ENCODE data around the gene SLC39A1. TPM values are rescaled to one million over a fixed set of nuclear protein-coding genes. Genes with fewer than 3 reads are reported as not detected.
A peak's percentile ranks its signal among the peaks of the same experiment; 100 is the strongest.

SLC39A1 gene
- total and polyA plus RNA-seq, 2 donors (not counting 3 experiments of a cell fraction or from before 2014, with no cell fraction given) = 75.8 to 98.0 TPM

DNA sequence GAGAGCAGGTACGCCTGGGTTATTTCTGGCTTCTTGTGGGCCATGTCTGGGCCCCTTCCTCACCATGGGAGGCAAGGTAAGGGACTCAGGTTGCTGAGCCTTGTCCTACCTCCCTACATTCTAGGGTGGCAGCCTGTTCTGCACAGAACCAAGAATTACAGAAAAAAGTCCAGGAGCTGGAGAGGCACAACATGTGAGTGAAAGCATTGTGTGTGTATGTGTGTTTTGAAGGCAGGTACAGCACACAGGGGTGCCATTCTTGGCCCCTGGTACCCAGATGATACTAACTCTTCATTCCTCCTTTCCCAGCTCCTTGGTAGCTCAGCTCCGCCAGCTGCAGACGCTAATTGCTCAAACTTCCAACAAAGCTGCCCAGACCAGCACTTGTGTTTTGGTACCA, 9.7 kb upstream of the SLC39A1 start:
- Histone ChIP-seq H2AFZ (ENCODE audit: low read depth, low read length) (no peak overlapping the region), H3K4me3 (replicated peaks in 1 of 3; ENCODE audit: insufficient read depth in 1 of 3, low read depth in 1 of 3, low read length in 3 of 3) (no peak overlapping the region), H3K79me2 (ENCODE audit: control insufficient read depth, insufficient read depth, low read length) (peaks cover 16% of the 10 kb centered on the region), H3K4me1 (ENCODE audit: control insufficient read depth, extremely low read depth, insufficient read depth, low read length) (peaks cover 14% of the 10 kb centered on the region), H3K9ac (replicated peaks; ENCODE audit: extremely low read depth, insufficient read depth, low read length) (no peak overlapping the region), H3K36me3 (ENCODE audit: control insufficient read depth in 2 of 2, extremely low read depth in 1 of 2, insufficient read depth in 2 of 2, low read length in 2 of 2) (peaks cover 3 to 13% of the 10 kb centered on the region in 2 experiments), H3K27ac (ENCODE audit: insufficient read depth, low read depth, low read length) (no peak overlapping the region), H3K27me3 (ENCODE audit: control insufficient read depth in 2 of 2, insufficient read depth in 2 of 2, low read length in 2 of 2) (no peaks in the 10 kb centered on the region), H4K20me1 (replicated peaks; ENCODE audit: control insufficient read depth, extremely low read depth, insufficient read depth, low read length) (no peaks in the 10 kb centered on the region), H3K9me3 (replicated peaks; ENCODE audit: control insufficient read depth, insufficient read depth, low read length) (no peaks in the 10 kb centered on the region), H3K9me1 (replicated peaks; ENCODE audit: control insufficient read depth, extremely low read depth, insufficient read depth, low read length) (no peaks in the 10 kb centered on the region), H3K4me2 (ENCODE audit: insufficient read depth, low read length) (no peak overlapping the region)
- intact Hi-C loops (cut with micrococcal nuclease) (no loop called here), dilution Hi-C loops (cut with MboI; ENCODE audit: extremely low pct_ligation_motif_present, low sequenced_read_pairs) (no loop called here)
- ChIA-PET CTCF (interaction anchor here (1.1 kb wide), 1 partner anchor 27 kb away, joined by 3 read pairs; the partner anchor contains the start of gene DENND4B), POLR2A (no interaction called here)
- no peak for FAIRE-seq
- TF ChIP-seq JUN (IDR thresholded peaks at IDR 0.05; ENCODE audit: borderline replicate concordance, insufficient read depth, insufficient read length, low read depth) (no peak), MYC (IDR thresholded peaks at IDR 0.05; ENCODE audit: low read depth, low read length) (no peak), POLR2A (IDR thresholded peaks at IDR 0.05; ENCODE audit: low read depth, low read length) (peak; percentile 34)
- no peak for DNase-seq (ENCODE audit: low read depth, low spot score)
- BruUV-seq (replicated peaks) = no TSS peak

DNA sequence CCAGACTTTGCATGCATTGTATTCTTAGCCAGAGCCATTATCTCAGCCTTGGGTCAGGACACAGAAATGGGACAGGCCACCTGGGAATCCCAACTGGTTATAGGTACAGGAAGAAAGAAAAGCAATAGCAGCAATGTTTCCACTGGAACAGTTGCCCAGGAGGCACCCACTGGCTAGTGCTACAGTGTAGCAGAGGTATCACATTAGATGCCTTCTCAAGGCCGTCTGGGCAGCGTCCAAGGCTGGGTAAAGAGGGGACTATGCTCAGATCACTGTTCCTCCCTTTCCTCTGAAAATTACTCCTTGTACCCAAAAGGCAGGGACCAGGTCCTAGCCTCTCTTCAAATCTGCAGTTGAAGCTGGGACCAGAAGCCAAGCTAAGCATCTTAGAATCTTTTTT, 7.0 kb upstream of the SLC39A1 start:
- H3K79me2 ChIP-seq (ENCODE audit: control insufficient read depth, insufficient read depth, low read length) = no peaks in the 10 kb centered on the region
- H3K9ac ChIP-seq (replicated peaks; ENCODE audit: extremely low read depth, insufficient read depth, low read length) = no peak overlapping the region
- DNase-seq (ENCODE audit: low read depth, low spot score) = no peak
- no TSS peak for BruUV-seq (replicated peaks)
- H3K36me3 ChIP-seq (ENCODE audit: control insufficient read depth in 2 of 2, extremely low read depth in 1 of 2, insufficient read depth in 2 of 2, low read length in 2 of 2) = peaks cover 0 to 11% of the 10 kb centered on the region in 2 experiments
- no peaks in the 10 kb centered on the region for H3K9me1 ChIP-seq (replicated peaks; ENCODE audit: control insufficient read depth, extremely low read depth, insufficient read depth, low read length)
- ChIA-PET CTCF (interaction anchor here (4.7 kb wide), 1 partner anchor 25 kb away, joined by 37 read pairs; the partner anchor contains the start of gene DENND4B), POLR2A (no interaction called here)
- intact Hi-C loops (cut with micrococcal nuclease) = no loop called here
- no peak overlapping the region for H3K4me3 ChIP-seq (replicated peaks in 1 of 3; ENCODE audit: insufficient read depth in 1 of 3, low read depth in 1 of 3, low read length in 3 of 3)
- TF ChIP-seq CTCF (IDR thresholded peaks at IDR 0.05; ENCODE audit: extremely low read depth in 1 of 2, insufficient read depth in 1 of 2, low read depth in 1 of 2, low read length in 2 of 2) (no peak), FOS (IDR thresholded peaks at IDR 0.05; ENCODE audit: borderline replicate concordance, insufficient read depth, low read length) (no peak), GATA2 (IDR thresholded peaks at IDR 0.05; ENCODE audit: insufficient read depth, insufficient read length, low read depth, low read length) (no peak), POLR2A (IDR thresholded peaks at IDR 0.05; ENCODE audit: low read depth, low read length) (no peak), JUN (IDR thresholded peaks at IDR 0.05; ENCODE audit: borderline replicate concordance, insufficient read depth, insufficient read length, low read depth) (no peak), POLR2AphosphoS5 (IDR thresholded peaks at IDR 0.05; ENCODE audit: insufficient read depth, low read depth, low read length) (no peak), EZH2 (IDR thresholded peaks at IDR 0.05; ENCODE audit: borderline replicate concordance, low read depth, low read length, severe bottlenecking) (no peak), MYC (IDR thresholded peaks at IDR 0.05; ENCODE audit: low read depth, low read length) (no peak)
- TF ChIP-seq, protein P1, sequence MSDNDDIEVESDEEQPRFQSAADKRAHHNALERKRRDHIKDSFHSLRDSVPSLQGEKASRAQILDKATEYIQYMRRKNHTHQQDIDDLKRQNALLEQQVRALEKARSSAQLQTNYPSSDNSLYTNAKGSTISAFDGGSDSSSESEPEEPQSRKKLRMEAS (IDR thresholded peaks at IDR 0.05; ENCODE audit: insufficient read depth, insufficient read length) = no peak
- H3K9me3 ChIP-seq (replicated peaks; ENCODE audit: control insufficient read depth, insufficient read depth, low read length) = no peaks in the 10 kb centered on the region
- no peaks in the 10 kb centered on the region for H3K27me3 ChIP-seq (ENCODE audit: control insufficient read depth in 2 of 2, insufficient read depth in 2 of 2, low read length in 2 of 2)
- no peak for FAIRE-seq
- H2AFZ ChIP-seq (ENCODE audit: low read depth, low read length) = no peak overlapping the region
- no peak overlapping the region for H3K27ac ChIP-seq (ENCODE audit: insufficient read depth, low read depth, low read length)
- dilution Hi-C loops (cut with MboI; ENCODE audit: extremely low pct_ligation_motif_present, low sequenced_read_pairs) = no loop called here
- no peak overlapping the region for H3K4me2 ChIP-seq (ENCODE audit: insufficient read depth, low read length)
- H4K20me1 ChIP-seq (replicated peaks; ENCODE audit: control insufficient read depth, extremely low read depth, insufficient read depth, low read length) = no peaks in the 10 kb centered on the region
- peaks cover 18% of the 10 kb centered on the region for H3K4me1 ChIP-seq (ENCODE audit: control insufficient read depth, extremely low read depth, insufficient read depth, low read length)
